Mesothelial cell of epicardium (in vitro differentiated cells): ENCODE data around the gene PLCB1. TPM values are rescaled to one million over a fixed set of nuclear protein-coding genes. Genes with fewer than 3 reads are reported as not detected.

ENCODE experiments used
- DNase-seq, 2 experiments: peaks; one replicate each; pipeline ENCODE4 v3.0.0; 2021; ENCODE audit warnings: low spot score in 2 of 2; ENCODE audit not compliant: unreplicated experiment in 2 of 2
- H3K27ac Mint-ChIP-seq: 2 replicates; pipeline ENCODE4 v1.8.0; 2021; ENCODE audit warnings: mixed read lengths
- H3K27me3 Mint-ChIP-seq: 2 replicates; pipeline ENCODE4 v1.8.0; 2021; ENCODE audit warnings: low read depth, mixed read lengths
- H3K36me3 Mint-ChIP-seq: 2 replicates; pipeline ENCODE4 v1.8.0; 2021; ENCODE audit warnings: mixed read lengths
- H3K4me1 Mint-ChIP-seq: 2 replicates; pipeline ENCODE4 v1.8.0; 2021; ENCODE audit warnings: mixed read lengths
- H3K4me3 Mint-ChIP-seq: 2 replicates; pipeline ENCODE4 v1.8.0; 2021; ENCODE audit warnings: mild to moderate bottlenecking, moderate library complexity, mixed read lengths
- H3K9me3 Mint-ChIP-seq: 2 replicates; pipeline ENCODE4 v1.8.0; 2021; ENCODE audit warnings: mixed read lengths
- total RNA-seq: library from RNA; stranded (reverse); gene quantifications from 3 replicates; pipeline ENCODE4 v1.2.1, GENCODE V29; 2021
- TF ChIP-seq, protein P1 (sequence below): fragments of 200-600 bp; sonication (generic); IDR thresholded peaks from one replicate; pipeline ENCODE4 v1.5.0; 2021; ENCODE audit warnings: antibody characterized with exemption; ENCODE audit not compliant: unreplicated experiment

Gene PLCB1
- total RNA-seq, 1 donor from 2014 or later = 41.5 TPM

DNA sequence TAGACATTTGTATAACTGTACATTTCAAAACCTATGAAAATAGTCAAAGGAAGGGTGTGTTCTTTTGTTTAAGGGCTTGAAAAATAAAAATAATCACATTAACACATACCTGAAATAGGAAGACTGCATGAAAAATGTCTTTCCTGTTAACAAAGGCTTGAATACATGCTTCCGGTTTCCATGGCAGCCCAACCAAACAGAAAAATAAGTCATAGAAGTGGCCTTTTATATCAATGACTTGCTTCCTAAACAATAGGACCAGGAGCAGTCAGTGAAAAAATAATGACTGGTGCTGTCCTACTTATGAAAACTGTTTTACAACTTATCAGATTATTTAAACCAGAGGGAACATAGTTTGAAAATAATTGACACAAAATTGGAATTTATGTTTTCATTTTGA, 524.3 kb downstream of the PLCB1 start:
- Mint-ChIP-seq H3K27ac (no peak overlapping the region), H3K27me3 (no peaks in the 10 kb centered on the region), H3K4me1 (no peaks in the 10 kb centered on the region), H3K4me3 (no peak overlapping the region), H3K9me3 (no peaks in the 10 kb centered on the region), H3K36me3 (peaks cover 5% of the 10 kb centered on the region)
- DNase-seq = no peak
- TF ChIP-seq, protein P1, sequence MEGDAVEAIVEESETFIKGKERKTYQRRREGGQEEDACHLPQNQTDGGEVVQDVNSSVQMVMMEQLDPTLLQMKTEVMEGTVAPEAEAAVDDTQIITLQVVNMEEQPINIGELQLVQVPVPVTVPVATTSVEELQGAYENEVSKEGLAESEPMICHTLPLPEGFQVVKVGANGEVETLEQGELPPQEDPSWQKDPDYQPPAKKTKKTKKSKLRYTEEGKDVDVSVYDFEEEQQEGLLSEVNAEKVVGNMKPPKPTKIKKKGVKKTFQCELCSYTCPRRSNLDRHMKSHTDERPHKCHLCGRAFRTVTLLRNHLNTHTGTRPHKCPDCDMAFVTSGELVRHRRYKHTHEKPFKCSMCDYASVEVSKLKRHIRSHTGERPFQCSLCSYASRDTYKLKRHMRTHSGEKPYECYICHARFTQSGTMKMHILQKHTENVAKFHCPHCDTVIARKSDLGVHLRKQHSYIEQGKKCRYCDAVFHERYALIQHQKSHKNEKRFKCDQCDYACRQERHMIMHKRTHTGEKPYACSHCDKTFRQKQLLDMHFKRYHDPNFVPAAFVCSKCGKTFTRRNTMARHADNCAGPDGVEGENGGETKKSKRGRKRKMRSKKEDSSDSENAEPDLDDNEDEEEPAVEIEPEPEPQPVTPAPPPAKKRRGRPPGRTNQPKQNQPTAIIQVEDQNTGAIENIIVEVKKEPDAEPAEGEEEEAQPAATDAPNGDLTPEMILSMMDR = no peak

DNA sequence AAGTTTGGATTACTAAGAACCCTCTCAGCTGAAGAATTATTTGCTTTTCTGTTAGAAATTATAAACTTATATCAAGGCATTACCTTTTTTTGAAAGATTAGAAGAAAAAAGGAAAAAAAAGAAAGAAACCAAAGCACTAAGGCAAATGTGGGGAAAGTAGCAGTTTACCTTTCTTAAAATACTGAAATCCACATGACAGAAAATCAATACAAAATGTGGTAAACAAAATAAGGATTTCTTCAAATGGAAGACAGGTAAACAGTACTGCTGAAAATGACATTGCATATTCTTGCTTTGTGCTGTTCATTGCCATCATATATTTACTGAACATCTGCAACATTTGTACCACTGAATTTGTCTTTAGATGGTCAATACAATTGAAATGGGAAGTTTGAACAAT, 525.6 kb downstream of the PLCB1 start:
- no peaks in the 10 kb centered on the region for H3K9me3 Mint-ChIP-seq
- H3K36me3 Mint-ChIP-seq = peaks cover 3% of the 10 kb centered on the region
- TF ChIP-seq, protein P1 = no peak

DNA sequence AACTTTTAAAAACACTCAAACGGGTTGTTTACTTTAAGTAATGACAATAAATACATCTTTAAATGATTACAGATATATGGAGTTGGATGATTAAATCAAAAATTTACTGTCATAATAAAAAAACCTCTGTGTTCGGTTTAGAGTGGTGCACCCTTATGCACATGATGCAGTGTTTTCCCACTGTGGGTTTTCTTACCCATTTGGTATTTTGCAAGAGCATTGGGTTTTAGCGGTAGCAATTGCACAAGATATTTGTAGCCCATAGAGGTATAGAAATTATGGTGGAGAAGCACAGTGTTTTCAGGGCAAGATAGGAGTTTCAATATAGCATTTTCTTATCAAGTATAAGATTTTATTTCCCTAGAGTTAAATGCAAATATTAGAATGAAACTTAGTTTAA, 526.0 kb downstream of the PLCB1 start:
- peaks cover 3% of the 10 kb centered on the region for H3K36me3 Mint-ChIP-seq
- no peaks in the 10 kb centered on the region for H3K9me3 Mint-ChIP-seq
- DNase-seq = no peak
- no peaks in the 10 kb centered on the region for H3K4me1 Mint-ChIP-seq
- H3K27me3 Mint-ChIP-seq = no peaks in the 10 kb centered on the region
- no peak overlapping the region for H3K27ac Mint-ChIP-seq
- TF ChIP-seq, protein P1 = no peak
- no peak overlapping the region for H3K4me3 Mint-ChIP-seq

More for the DNA sequence above, 525.6 kb downstream of the PLCB1 start:
- Mint-ChIP-seq H3K27me3 (no peaks in the 10 kb centered on the region), H3K4me1 (no peaks in the 10 kb centered on the region), H3K27ac (no peak overlapping the region), H3K4me3 (no peak overlapping the region)
- no peak for DNase-seq

DNA sequence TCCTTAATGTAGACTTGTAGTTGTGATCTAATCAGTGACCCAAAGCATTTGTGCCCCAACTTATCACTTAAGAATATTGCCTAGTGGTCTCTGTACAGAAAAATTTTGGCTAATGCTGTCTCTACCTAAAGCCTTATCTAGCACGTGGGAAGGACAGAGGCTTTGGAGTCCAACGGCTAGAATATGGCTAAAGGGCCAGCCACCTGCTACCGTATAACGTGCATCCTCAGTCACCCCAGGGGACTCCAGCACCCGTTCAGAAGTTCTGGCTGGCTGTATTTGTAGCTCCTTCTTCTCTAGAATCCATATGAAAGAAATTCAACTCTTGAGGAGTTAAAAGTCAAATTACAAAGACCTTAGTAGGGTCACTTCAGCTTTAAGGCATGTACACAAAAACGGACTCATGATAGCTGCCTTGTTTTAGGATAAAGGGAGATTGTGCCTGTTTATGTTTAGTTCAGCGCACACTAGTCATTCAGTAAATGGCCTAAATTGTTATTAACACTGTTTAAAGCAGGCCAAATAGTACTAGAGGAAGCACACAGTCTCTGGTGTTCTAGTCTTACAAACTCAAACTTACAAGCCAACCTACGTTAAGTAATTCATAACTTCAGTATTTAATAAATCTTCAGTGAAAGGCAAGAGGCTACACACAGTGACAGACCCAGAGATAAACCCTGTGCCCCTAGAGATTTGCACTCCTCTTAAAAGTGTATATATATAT, 529.3 kb downstream of the PLCB1 start:
- no peaks in the 10 kb centered on the region for H3K9me3 Mint-ChIP-seq
- no peaks in the 10 kb centered on the region for H3K4me1 Mint-ChIP-seq
- no peak overlapping the region for H3K27ac Mint-ChIP-seq
- H3K36me3 Mint-ChIP-seq = peaks cover 6% of the 10 kb centered on the region
- H3K4me3 Mint-ChIP-seq = no peak overlapping the region
- no peak for DNase-seq
- H3K27me3 Mint-ChIP-seq = no peaks in the 10 kb centered on the region
- TF ChIP-seq, protein P1 = no peak

DNA sequence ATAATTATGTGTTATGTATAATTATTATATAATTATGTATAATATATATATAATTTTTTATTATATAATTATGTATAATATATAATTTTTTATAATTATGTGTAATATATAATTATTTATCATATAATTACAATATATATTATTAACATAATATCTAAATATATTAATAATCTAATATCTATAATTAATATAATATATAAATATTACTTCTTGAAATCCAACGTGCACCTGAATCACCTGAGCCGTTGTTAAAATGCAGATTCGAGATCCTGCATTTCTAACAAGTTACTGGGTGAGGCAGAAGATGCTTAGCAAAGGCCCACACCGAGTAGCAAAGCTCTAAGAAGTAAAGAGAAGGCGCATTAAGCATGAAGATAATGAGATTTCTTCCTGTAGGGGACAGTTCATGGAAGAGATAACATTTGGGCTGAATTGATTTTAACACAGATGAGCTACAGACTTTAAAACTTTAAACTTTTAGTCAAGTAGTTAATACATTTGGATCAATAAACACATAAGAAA, 530.4 kb downstream of the PLCB1 start:
- TF ChIP-seq, protein P1 = no peak
- Mint-ChIP-seq H3K9me3 (no peaks in the 10 kb centered on the region), H3K27ac (no peak overlapping the region), H3K27me3 (no peaks in the 10 kb centered on the region), H3K36me3 (peaks cover 6% of the 10 kb centered on the region), H3K4me1 (no peaks in the 10 kb centered on the region), H3K4me3 (no peak overlapping the region)
- DNase-seq = no peak
